ENCODE results near the gene NKD2.

DNA sequence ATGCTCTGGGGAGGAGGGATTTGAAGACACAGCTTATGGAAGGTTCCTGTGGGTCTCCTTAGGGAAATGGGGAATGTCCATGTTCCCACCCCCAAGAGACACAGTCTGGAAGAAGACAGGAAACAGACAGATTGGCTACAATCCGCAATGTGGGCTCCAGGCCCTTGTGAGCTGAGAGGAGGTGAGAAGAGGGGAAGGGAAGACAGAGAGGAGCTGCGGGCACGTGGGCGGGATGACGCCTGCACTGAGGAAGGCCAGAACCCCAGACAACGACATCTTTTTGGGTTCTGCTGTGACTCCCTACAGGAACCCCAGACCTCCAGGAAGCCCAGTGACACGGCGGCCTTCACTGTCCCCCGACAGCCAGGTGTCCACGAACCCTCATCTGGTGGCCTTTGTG, 29.9 kb upstream of the NKD2 start:
- TF ChIP-seq CTCF (IDR thresholded peaks at IDR 0.05; ENCODE audit: low read depth, low read length) (no peak), POLR2A (IDR thresholded peaks at IDR 0.05; ENCODE audit: extremely low read depth, insufficient read length) (no peak), MAX (IDR thresholded peaks at IDR 0.05; ENCODE audit: low read depth, low read length) (no peak), MYC (IDR thresholded peaks at IDR 0.05; ENCODE audit: low read depth, low read length) (no peak)

Data from NB4 (cell line).